ENCODE data around the gene GCC2.

Gene GCC2

GRCh38 chr2:108404784-108405397 lies 44.1 kb upstream of the GCC2 start:
- H3K27me3 ChIP-seq (ENCODE audit: insufficient read depth, low read length), result no peaks in the 10 kb centered on the region
- no peak overlapping the region for H4K91ac ChIP-seq (ENCODE audit: low read depth, low read length)
- H2AFZ ChIP-seq (ENCODE audit: insufficient read depth, low read length, poor library complexity), result no peak overlapping the region
- no peaks in the 10 kb centered on the region for H3K79me1 ChIP-seq (ENCODE audit: low read length)
- H3K36me3 ChIP-seq (ENCODE audit: control insufficient read depth in 1 of 2, insufficient read depth in 2 of 2, low read length in 2 of 2), result no peaks in the 10 kb centered on the region
- H3K4me3 ChIP-seq (ENCODE audit: low read depth, low read length), result no peak overlapping the region
- peaks cover 9% of the 10 kb centered on the region for H3K9me3 ChIP-seq (ENCODE audit: insufficient read depth, low read depth, low read length)
- no peak overlapping the region for H3K14ac ChIP-seq (ENCODE audit: low read length)
- H4K12ac ChIP-seq (ENCODE audit: low read depth, low read length), result no peak overlapping the region
- H3K23ac ChIP-seq (ENCODE audit: low read length), result no peak overlapping the region
- no peak overlapping the region for H4K8ac ChIP-seq (ENCODE audit: low read depth, low read length)
- no peak overlapping the region for H3K4me2 ChIP-seq (ENCODE audit: low read length)
- WGBS (ENCODE audit: extremely low coverage, insufficient coverage, insufficient read length), result no CpG with 5 or more reads among the region's 4 CpGs
- no peak overlapping the region for H2BK120ac ChIP-seq (ENCODE audit: insufficient read depth, low read length, poor library complexity)
- H3K9ac ChIP-seq (ENCODE audit: low read length), result no peak overlapping the region
- H3K79me2 ChIP-seq (ENCODE audit: control insufficient read depth, insufficient read depth, low read length, poor library complexity), result no peaks in the 10 kb centered on the region
- H3K18ac ChIP-seq (ENCODE audit: low read length), result no peak overlapping the region
- H3K4me1 ChIP-seq (ENCODE audit: control insufficient read depth in 1 of 2, insufficient read depth in 2 of 2, low read length in 2 of 2), result peaks cover 0 to 2% of the 10 kb centered on the region in 2 experiments
- no peak overlapping the region for H2BK12ac ChIP-seq (ENCODE audit: low read length)
- DNase-seq, result no peak
- no peak overlapping the region for H2AK5ac ChIP-seq (ENCODE audit: low read length)
- H3K27ac ChIP-seq (ENCODE audit: low read depth, low read length), result no peak overlapping the region
- H2BK5ac ChIP-seq (ENCODE audit: low read depth, low read length, poor library complexity), result no peak overlapping the region
- H3K4ac ChIP-seq (ENCODE audit: low read depth, low read length), result no peak overlapping the region

DNA sequence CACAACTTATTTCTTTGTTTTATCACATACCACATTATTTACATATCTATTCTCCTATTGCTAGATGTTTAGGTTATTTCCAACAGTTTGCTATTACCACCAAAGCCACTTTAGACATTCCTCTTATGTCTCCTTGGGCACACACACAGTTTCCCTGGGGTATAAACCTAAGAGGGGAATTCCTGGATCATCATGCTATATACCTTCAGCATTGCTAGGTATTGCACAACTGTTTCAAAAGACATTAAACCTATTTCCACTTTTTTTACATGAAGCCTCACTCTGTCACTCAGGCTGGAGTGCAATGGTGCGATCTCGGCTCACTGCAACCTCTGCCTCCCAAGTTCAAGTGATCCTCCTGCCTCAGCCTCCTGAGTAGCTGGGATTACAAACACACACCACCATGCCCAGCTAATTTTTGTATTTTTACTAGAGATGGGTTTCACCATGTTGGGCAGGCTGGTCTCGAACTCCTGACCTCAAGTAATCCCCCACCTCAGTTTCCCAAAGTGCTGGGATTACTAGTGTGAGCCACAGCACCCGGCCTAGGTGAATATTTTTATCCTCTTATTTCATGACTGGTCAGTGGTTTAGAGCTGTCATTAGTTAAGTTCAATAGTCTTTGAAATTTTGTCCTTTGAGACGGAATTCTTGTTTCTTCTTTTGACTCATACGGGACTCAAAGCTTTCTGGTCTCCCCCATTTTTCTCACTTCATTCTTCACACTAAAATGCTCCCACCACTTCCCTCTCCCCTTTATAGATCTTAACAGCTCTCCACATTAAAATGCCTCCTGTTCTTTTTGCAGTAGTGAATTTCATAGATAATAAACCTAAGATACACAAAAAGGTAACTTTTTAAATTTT lies 40.9 kb upstream of the GCC2 start:
- no CpG with 5 or more reads among the region's 6 CpGs for WGBS (ENCODE audit: extremely low coverage, insufficient coverage, insufficient read length)
- peak in 1 of 2 donors; percentile 21 for DNase-seq
- Histone ChIP-seq H2BK120ac (ENCODE audit: insufficient read depth, low read length, poor library complexity) (no peak overlapping the region), H3K23ac (ENCODE audit: low read length) (no peak overlapping the region), H3K4me1 (ENCODE audit: control insufficient read depth in 1 of 2, insufficient read depth in 2 of 2, low read length in 2 of 2) (peaks cover 0 to 2% of the 10 kb centered on the region in 2 experiments), H2AK5ac (ENCODE audit: low read length) (no peak overlapping the region), H3K18ac (ENCODE audit: low read length) (no peak overlapping the region), H3K9me3 (ENCODE audit: insufficient read depth, low read depth, low read length) (peaks cover 3% of the 10 kb centered on the region), H3K4me2 (ENCODE audit: low read length) (no peak overlapping the region), H4K8ac (ENCODE audit: low read depth, low read length) (no peak overlapping the region), H3K36me3 (ENCODE audit: control insufficient read depth in 1 of 2, insufficient read depth in 2 of 2, low read length in 2 of 2) (no peaks in the 10 kb centered on the region), H3K79me1 (ENCODE audit: low read length) (no peaks in the 10 kb centered on the region), H2BK5ac (ENCODE audit: low read depth, low read length, poor library complexity) (no peak overlapping the region), H4K12ac (ENCODE audit: low read depth, low read length) (no peak overlapping the region), H3K4me3 (ENCODE audit: low read depth, low read length) (no peak overlapping the region), H3K14ac (ENCODE audit: low read length) (no peak overlapping the region), H3K4ac (ENCODE audit: low read depth, low read length) (no peak overlapping the region), H3K79me2 (ENCODE audit: control insufficient read depth, insufficient read depth, low read length, poor library complexity) (no peaks in the 10 kb centered on the region), H4K91ac (ENCODE audit: low read depth, low read length) (no peak overlapping the region), H2AFZ (ENCODE audit: insufficient read depth, low read length, poor library complexity) (no peak overlapping the region), H2BK12ac (ENCODE audit: low read length) (no peak overlapping the region), H3K27me3 (ENCODE audit: insufficient read depth, low read length) (no peaks in the 10 kb centered on the region), H3K27ac (ENCODE audit: low read depth, low read length) (no peak overlapping the region), H3K9ac (ENCODE audit: low read length) (no peak overlapping the region)

DNA sequence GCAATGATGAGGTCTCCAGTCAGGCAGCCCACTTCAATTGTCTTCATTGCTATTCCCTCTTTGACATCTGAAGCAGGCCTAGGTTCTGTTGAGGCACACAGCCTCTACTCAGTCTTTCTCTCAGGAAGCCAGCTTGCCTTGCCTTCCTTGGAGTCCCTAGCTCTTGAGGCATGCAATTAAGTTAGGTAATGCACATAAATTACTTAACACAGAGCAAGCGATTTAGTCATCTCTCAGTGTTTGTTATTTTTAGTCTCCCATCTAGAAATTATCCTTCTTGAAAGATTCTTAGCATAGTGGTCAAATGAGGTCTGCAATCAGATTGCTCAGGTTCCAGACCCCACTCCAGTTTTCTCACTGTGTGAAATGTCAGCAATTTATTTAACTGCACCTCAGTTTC lies 39.2 kb upstream of the GCC2 start:
- DNase-seq, result no peak
- Histone ChIP-seq H3K79me2 (ENCODE audit: control insufficient read depth, insufficient read depth, low read length, poor library complexity) (no peaks in the 10 kb centered on the region), H3K9me3 (ENCODE audit: insufficient read depth, low read depth, low read length) (peaks cover 2% of the 10 kb centered on the region), H3K4me2 (ENCODE audit: low read length) (no peak overlapping the region), H3K27ac (ENCODE audit: low read depth, low read length) (no peak overlapping the region), H2BK120ac (ENCODE audit: insufficient read depth, low read length, poor library complexity) (no peak overlapping the region), H3K4me3 (ENCODE audit: low read depth, low read length) (no peak overlapping the region), H3K4me1 (ENCODE audit: control insufficient read depth in 1 of 2, insufficient read depth in 2 of 2, low read length in 2 of 2) (no peaks in the 10 kb centered on the region), H2AK5ac (ENCODE audit: low read length) (no peak overlapping the region), H3K36me3 (ENCODE audit: control insufficient read depth in 1 of 2, insufficient read depth in 2 of 2, low read length in 2 of 2) (no peaks in the 10 kb centered on the region), H2BK5ac (ENCODE audit: low read depth, low read length, poor library complexity) (no peak overlapping the region), H4K8ac (ENCODE audit: low read depth, low read length) (no peak overlapping the region), H3K18ac (ENCODE audit: low read length) (no peak overlapping the region), H2AFZ (ENCODE audit: insufficient read depth, low read length, poor library complexity) (no peak overlapping the region), H3K4ac (ENCODE audit: low read depth, low read length) (no peak overlapping the region), H3K9ac (ENCODE audit: low read length) (no peak overlapping the region), H3K14ac (ENCODE audit: low read length) (no peak overlapping the region), H4K91ac (ENCODE audit: low read depth, low read length) (no peak overlapping the region), H2BK12ac (ENCODE audit: low read length) (no peak overlapping the region), H3K27me3 (ENCODE audit: insufficient read depth, low read length) (no peaks in the 10 kb centered on the region), H3K79me1 (ENCODE audit: low read length) (no peaks in the 10 kb centered on the region), H4K12ac (ENCODE audit: low read depth, low read length) (no peak overlapping the region), H3K23ac (ENCODE audit: low read length) (no peak overlapping the region)
- WGBS (ENCODE audit: extremely low coverage, insufficient coverage, insufficient read length), result no CpG with 5 or more reads among the region's 1 CpG

GRCh38 chr2:108412995-108413710 lies 35.9 kb upstream of the GCC2 start:
- Histone ChIP-seq H3K79me1 (ENCODE audit: low read length) (no peaks in the 10 kb centered on the region), H3K36me3 (ENCODE audit: control insufficient read depth in 1 of 2, insufficient read depth in 2 of 2, low read length in 2 of 2) (no peaks in the 10 kb centered on the region), H3K4me2 (ENCODE audit: low read length) (no peak overlapping the region), H3K9ac (ENCODE audit: low read length) (no peak overlapping the region), H4K12ac (ENCODE audit: low read depth, low read length) (no peak overlapping the region), H2AK5ac (ENCODE audit: low read length) (no peak overlapping the region), H4K91ac (ENCODE audit: low read depth, low read length) (no peak overlapping the region), H3K4me3 (ENCODE audit: low read depth, low read length) (no peak overlapping the region), H3K23ac (ENCODE audit: low read length) (no peak overlapping the region), H3K9me3 (ENCODE audit: insufficient read depth, low read depth, low read length) (no peaks in the 10 kb centered on the region), H2BK12ac (ENCODE audit: low read length) (no peak overlapping the region), H2BK120ac (ENCODE audit: insufficient read depth, low read length, poor library complexity) (no peak overlapping the region), H3K27ac (ENCODE audit: low read depth, low read length) (no peak overlapping the region), H3K18ac (ENCODE audit: low read length) (no peak overlapping the region), H3K4ac (ENCODE audit: low read depth, low read length) (no peak overlapping the region), H2AFZ (ENCODE audit: insufficient read depth, low read length, poor library complexity) (no peak overlapping the region), H3K4me1 (ENCODE audit: control insufficient read depth in 1 of 2, insufficient read depth in 2 of 2, low read length in 2 of 2) (no peaks in the 10 kb centered on the region), H4K8ac (ENCODE audit: low read depth, low read length) (no peak overlapping the region), H2BK5ac (ENCODE audit: low read depth, low read length, poor library complexity) (no peak overlapping the region), H3K14ac (ENCODE audit: low read length) (no peak overlapping the region), H3K79me2 (ENCODE audit: control insufficient read depth, insufficient read depth, low read length, poor library complexity) (no peaks in the 10 kb centered on the region), H3K27me3 (ENCODE audit: insufficient read depth, low read length) (no peaks in the 10 kb centered on the region)
- WGBS (ENCODE audit: extremely low coverage, insufficient coverage, insufficient read length), result no CpG with 5 or more reads among the region's 1 CpG
- DNase-seq, result peak; percentile 95 to 99

Measured in trophoblast cell (in vitro differentiated cells and primary cell).